HL-60 (cell line): ENCODE data around the gene SPINK14.

Source experiments
- DNase-seq, 2 experiments: peaks; one replicate each; pipeline ENCODE4 v3.0.0-alpha.2; 2010 to 2020; ENCODE audit warnings: low read depth in 1 of 2, low spot score in 1 of 2
- H3K27ac ChIP-seq: fragments of 250-450 bp; sonication (Bioruptor Pico); replicated peaks from 2 replicates; pipeline ENCODE4 v1.5.1; 2020; ENCODE audit warnings: mild to moderate bottlenecking, moderate library complexity
- H3K27me3 ChIP-seq: fragments of 250-450 bp; sonication (Bioruptor Pico); 2 replicates; pipeline ENCODE4 v1.5.1; 2021; ENCODE audit warnings: mild to moderate bottlenecking, moderate library complexity; ENCODE audit not compliant: insufficient read depth, poor library complexity, severe bottlenecking
- H3K4me3 ChIP-seq: replicated peaks from 2 replicates; pipeline ENCODE4 v1.5.1; 2011; ENCODE audit warnings: mild to moderate bottlenecking, control low read depth, low read length; ENCODE audit not compliant: insufficient read depth
- GABPA ChIP-seq: IDR thresholded peaks from 2 replicates; pipeline ENCODE4 v1.6.1; 2012; ENCODE audit warnings: low read depth
- POLR2AphosphoS5 ChIP-seq: IDR thresholded peaks from 2 replicates; pipeline ENCODE4 v1.6.1; 2012; ENCODE audit warnings: low read depth
- SPI1 ChIP-seq: IDR thresholded peaks from 2 replicates; pipeline ENCODE4 v1.6.1; 2012; ENCODE audit warnings: low read depth, mild to moderate bottlenecking, borderline replicate concordance
- TF ChIP-seq, protein P1 (sequence below): IDR thresholded peaks from 2 replicates; pipeline ENCODE4 v1.6.1; 2012; ENCODE audit warnings: low read depth; ENCODE audit not compliant: insufficient replicate concordance
- TF ChIP-seq, protein P2 (sequence below): IDR thresholded peaks from one replicate; pipeline ENCODE4 v1.5.1; 2011; ENCODE audit warnings: low read length, control low read depth, inconsistent platforms; ENCODE audit not compliant: insufficient read depth

The SPINK14 gene

DNA sequence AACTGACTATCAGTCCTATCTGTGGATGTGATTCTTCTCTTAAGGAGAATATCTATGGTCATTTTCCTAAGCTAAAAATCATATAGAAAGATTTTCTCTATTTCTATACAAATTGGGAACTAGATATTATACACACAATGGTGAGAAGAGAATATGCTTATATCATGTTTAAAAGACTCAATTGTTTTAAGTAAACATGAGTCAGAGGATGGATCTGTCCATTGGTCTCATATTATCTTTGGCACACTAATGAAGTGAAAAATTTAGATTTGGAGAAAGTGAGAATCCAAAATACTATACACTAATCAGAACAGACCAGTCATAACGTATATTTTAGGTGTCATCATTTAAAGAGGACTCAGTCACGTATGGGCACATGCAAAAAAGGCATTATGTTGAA, 16.5 kb upstream of the SPINK14 start:
- no peak for TF ChIP-seq POLR2AphosphoS5
- TF ChIP-seq, protein P1, sequence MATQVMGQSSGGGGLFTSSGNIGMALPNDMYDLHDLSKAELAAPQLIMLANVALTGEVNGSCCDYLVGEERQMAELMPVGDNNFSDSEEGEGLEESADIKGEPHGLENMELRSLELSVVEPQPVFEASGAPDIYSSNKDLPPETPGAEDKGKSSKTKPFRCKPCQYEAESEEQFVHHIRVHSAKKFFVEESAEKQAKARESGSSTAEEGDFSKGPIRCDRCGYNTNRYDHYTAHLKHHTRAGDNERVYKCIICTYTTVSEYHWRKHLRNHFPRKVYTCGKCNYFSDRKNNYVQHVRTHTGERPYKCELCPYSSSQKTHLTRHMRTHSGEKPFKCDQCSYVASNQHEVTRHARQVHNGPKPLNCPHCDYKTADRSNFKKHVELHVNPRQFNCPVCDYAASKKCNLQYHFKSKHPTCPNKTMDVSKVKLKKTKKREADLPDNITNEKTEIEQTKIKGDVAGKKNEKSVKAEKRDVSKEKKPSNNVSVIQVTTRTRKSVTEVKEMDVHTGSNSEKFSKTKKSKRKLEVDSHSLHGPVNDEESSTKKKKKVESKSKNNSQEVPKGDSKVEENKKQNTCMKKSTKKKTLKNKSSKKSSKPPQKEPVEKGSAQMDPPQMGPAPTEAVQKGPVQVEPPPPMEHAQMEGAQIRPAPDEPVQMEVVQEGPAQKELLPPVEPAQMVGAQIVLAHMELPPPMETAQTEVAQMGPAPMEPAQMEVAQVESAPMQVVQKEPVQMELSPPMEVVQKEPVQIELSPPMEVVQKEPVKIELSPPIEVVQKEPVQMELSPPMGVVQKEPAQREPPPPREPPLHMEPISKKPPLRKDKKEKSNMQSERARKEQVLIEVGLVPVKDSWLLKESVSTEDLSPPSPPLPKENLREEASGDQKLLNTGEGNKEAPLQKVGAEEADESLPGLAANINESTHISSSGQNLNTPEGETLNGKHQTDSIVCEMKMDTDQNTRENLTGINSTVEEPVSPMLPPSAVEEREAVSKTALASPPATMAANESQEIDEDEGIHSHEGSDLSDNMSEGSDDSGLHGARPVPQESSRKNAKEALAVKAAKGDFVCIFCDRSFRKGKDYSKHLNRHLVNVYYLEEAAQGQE = no peak
- TF ChIP-seq GABPA = no peak
- TF ChIP-seq SPI1 = no peak
- TF ChIP-seq, protein P2, sequence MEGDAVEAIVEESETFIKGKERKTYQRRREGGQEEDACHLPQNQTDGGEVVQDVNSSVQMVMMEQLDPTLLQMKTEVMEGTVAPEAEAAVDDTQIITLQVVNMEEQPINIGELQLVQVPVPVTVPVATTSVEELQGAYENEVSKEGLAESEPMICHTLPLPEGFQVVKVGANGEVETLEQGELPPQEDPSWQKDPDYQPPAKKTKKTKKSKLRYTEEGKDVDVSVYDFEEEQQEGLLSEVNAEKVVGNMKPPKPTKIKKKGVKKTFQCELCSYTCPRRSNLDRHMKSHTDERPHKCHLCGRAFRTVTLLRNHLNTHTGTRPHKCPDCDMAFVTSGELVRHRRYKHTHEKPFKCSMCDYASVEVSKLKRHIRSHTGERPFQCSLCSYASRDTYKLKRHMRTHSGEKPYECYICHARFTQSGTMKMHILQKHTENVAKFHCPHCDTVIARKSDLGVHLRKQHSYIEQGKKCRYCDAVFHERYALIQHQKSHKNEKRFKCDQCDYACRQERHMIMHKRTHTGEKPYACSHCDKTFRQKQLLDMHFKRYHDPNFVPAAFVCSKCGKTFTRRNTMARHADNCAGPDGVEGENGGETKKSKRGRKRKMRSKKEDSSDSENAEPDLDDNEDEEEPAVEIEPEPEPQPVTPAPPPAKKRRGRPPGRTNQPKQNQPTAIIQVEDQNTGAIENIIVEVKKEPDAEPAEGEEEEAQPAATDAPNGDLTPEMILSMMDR = no peak
- Histone ChIP-seq H3K4me3 (no peak overlapping the region), H3K27me3 (no peaks in the 10 kb centered on the region), H3K27ac (no peak overlapping the region)
- no peak for DNase-seq

DNA sequence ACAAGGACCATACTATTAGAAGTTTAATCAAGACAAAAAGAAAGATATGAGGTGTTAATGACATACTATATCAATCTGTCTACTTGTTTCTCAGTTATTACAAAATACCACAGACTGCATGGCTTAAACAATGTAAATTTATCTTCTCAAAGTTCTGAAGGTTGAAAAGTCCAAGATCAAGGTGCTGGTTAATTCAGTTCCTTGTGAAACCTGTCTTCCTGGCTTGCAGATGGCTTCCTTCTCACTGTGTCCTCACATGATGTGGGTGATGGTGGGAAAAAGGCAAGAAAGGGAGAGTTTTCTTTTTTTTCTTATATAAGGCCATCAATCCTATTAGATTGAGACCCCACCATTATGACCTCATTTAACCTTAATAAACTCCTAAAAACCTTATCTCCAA, 15.6 kb upstream of the SPINK14 start:
- H3K27me3 ChIP-seq = no peaks in the 10 kb centered on the region
- H3K4me3 ChIP-seq = no peak overlapping the region
- H3K27ac ChIP-seq = no peak overlapping the region
- no peak for DNase-seq
- TF ChIP-seq SPI1 (no peak), POLR2AphosphoS5 (no peak), GABPA (no peak)
- TF ChIP-seq, protein P2 = no peak
- TF ChIP-seq, protein P1 = no peak

DNA sequence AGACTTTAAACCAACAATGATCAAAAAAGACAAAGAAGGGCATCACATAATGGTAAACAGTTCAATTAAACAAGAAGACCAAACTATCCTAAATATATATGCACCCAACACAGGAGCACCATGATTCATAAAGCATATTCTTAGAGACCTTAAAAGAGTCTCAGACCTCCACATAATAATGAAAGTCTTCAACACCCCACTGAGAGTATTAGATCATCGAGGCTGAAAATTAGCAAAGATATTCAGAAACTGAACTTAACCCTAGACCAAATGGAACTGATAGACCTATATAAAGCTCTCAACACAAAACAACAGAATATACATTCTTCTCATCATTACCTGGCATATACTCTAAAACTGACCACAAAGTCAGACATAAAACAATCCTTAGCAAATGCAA, 11.7 kb upstream of the SPINK14 start:
- TF ChIP-seq, protein P1 = no peak
- no peak for TF ChIP-seq GABPA
- TF ChIP-seq, protein P2 = no peak
- no peak for TF ChIP-seq POLR2AphosphoS5
- no peak for TF ChIP-seq SPI1
- no peak for DNase-seq

More for the DNA sequence above, 11.7 kb upstream of the SPINK14 start:
- Histone ChIP-seq H3K27me3 (no peaks in the 10 kb centered on the region), H3K27ac (no peak overlapping the region), H3K4me3 (no peak overlapping the region)
